HG02970 (cell line): Measurements from ENCODE around the gene SLC5A8.

Experiments
- ATAC-seq: cut with Tn5 transposase; IDR thresholded peaks from one replicate; pipeline ENCODE4 v1.9.1; 2021; ENCODE audit warnings: mild to moderate bottlenecking, moderate library complexity, moderate number of reproducible peaks; ENCODE audit not compliant: unreplicated experiment, low FRiP score

Gene SLC5A8, protein sequence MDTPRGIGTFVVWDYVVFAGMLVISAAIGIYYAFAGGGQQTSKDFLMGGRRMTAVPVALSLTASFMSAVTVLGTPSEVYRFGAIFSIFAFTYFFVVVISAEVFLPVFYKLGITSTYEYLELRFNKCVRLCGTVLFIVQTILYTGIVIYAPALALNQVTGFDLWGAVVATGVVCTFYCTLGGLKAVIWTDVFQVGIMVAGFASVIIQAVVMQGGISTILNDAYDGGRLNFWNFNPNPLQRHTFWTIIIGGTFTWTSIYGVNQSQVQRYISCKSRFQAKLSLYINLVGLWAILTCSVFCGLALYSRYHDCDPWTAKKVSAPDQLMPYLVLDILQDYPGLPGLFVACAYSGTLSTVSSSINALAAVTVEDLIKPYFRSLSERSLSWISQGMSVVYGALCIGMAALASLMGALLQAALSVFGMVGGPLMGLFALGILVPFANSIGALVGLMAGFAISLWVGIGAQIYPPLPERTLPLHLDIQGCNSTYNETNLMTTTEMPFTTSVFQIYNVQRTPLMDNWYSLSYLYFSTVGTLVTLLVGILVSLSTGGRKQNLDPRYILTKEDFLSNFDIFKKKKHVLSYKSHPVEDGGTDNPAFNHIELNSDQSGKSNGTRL

DNA sequence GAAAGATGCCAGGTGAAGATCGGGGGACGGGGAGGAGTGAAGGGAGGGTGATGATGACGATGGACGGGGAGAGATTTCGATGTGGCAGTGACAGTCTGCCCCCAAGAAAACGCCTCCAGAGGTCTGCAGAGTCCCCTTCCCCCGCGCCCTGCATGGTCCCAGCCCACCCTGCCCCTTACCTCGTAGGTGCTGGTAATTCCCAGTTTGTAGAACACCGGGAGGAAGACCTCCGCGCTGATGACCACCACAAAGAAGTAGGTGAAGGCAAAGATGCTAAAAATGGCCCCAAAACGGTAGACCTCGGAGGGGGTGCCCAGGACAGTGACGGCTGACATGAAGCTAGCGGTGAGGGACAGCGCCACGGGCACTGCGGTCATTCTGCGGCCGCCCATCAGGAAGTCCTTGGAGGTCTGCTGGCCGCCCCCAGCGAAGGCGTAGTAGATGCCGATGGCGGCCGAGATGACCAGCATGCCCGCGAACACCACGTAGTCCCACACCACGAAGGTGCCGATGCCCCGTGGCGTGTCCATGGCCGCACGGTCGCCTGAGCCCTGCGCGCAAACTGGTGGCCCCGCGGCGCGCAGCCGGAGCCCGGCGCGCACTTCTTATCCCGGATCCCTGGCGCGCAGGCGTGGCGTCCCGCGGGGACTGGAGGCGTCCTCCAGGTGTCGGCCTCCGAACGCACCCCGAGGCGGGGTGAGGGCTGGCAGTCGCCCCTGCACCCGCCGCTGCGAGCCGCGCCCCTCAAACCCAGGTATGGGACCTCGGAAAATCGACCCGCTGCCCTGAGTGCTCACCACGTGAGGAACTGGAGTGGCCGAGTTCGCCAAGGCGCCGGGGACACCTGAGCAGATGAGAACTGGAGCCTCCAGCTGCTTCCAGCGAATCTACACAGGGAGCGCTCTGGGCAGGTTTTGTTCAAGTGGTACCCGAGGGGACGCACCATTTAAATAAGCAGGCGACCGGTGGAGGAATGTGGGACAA lies at the start of gene SLC5A8:
TSS of gene SLC5A8 (minus strand) at position 920 of the 984 bp plus-strand sequence. CDS start at position 530, 390 bp downstream.
- no peak for ATAC-seq

DNA sequence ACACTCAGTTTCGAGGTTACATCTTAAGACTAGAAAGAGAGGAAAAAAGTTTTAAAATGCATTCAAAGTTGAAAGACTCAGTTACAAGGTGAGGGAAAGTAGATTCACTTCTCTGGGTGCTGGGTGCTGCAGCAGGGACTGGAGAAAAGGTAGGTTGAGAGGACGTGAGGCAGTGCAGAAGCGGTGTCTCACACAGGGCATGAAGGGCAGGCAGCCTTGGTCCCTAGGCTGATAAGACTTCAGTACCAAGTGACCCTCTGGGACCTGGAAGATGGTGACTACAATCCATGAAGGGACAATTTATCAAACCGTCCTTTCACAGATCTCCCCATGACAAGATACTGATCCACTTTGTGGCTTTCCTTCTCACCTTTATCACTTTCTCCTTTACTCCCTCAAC lies 47.3 kb upstream of the SLC5A8 start:
- no peak for ATAC-seq

GRCh38 chr12:101256266-101256665 lies 46.2 kb upstream of the SLC5A8 start:
- no peak for ATAC-seq

DNA sequence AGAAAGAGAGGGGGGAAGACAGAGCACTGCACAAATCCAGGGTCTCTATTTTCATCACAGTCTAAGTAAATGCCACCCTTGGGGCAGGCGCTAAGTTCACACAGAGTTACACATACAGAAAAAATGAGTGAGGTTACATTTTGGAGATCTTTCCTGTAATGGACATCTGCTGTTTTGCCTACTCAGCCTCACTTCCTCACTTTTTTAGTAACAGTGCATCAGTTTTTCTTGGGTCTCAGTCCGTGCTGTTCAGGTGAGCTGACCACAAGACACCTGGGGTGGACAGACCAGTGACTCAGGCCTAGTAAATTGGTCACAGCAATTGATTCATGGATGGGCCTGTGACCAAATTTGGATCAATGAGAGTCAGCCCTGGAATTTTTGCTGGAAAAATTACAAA lies 33.6 kb upstream of the SLC5A8 start:
- no peak for ATAC-seq

- ATAC-seq, result no peak
These were observed 33.0 kb upstream of the SLC5A8 start for GRCh38 chr12:101243074-101243473.

GRCh38 chr12:101238800-101239329 lies 28.8 kb upstream of the SLC5A8 start:
- ATAC-seq, result no peak

DNA sequence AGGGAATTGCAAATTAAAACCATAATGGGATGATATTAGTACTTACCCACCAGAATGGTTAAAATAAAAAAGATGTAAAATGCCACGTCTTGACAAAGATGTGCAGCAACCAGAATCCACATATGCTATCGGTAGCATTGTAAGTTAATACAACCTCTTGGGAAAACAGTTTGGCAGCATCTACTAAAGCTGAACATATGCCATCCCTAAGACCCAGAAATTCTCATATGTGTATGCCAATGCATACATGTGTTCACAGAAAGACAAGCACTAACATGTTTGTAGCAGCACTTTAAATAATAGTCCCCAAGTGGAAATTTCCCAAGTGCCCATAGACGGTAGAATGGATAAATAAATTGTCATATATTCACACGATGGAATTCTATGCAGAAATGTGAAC lies 28.3 kb upstream of the SLC5A8 start:
- no peak for ATAC-seq

GRCh38 chr12:101235686-101236085 lies 25.6 kb upstream of the SLC5A8 start:
- no peak for ATAC-seq

DNA sequence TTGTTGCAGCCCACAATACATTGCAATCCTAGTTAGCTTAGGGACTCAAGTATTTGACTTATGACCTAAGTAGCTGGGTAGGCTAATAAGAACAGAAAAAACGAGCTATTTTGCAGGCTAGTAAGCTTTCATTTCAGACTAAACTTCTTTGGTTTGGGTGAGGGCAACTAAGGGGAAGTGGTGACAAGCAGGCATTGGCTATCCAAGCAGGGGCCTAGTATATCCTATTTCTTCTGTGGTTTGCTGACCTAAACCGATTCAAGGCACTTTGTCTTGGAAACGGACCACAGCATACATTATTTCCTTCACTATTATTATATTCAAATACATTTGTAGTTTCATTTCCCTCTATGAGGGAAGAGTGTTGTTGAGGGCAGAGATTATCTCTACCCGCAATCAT lies 21.6 kb upstream of the SLC5A8 start:
- ATAC-seq, result no peak

GRCh38 chr12:101230547-101230946 lies 20.5 kb upstream of the SLC5A8 start:
- ATAC-seq, result no peak

GRCh38 chr12:101229841-101230241 lies 19.8 kb upstream of the SLC5A8 start:
- no peak for ATAC-seq

GRCh38 chr12:101221301-101221700 lies 11.3 kb upstream of the SLC5A8 start:
- no peak for ATAC-seq

DNA sequence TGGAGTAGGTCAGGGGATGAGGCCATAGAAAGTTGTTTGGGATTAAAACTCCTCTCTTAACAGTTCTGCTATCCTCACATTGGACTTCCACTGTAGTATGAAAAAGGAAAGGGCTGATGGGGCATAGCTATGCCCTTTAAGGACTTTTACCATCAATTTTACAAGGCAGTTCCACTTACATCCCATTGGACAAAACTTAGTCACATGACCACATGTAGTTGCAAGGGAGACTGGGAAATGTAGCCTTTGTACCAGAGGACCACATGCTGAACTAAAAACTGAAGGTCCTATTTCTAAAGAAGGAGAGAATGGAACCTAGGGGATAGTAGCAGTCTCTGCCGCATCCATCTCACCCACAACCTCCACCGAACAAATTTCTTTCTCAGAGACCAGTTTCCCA lies 6.8 kb upstream of the SLC5A8 start:
- no peak for ATAC-seq

DNA sequence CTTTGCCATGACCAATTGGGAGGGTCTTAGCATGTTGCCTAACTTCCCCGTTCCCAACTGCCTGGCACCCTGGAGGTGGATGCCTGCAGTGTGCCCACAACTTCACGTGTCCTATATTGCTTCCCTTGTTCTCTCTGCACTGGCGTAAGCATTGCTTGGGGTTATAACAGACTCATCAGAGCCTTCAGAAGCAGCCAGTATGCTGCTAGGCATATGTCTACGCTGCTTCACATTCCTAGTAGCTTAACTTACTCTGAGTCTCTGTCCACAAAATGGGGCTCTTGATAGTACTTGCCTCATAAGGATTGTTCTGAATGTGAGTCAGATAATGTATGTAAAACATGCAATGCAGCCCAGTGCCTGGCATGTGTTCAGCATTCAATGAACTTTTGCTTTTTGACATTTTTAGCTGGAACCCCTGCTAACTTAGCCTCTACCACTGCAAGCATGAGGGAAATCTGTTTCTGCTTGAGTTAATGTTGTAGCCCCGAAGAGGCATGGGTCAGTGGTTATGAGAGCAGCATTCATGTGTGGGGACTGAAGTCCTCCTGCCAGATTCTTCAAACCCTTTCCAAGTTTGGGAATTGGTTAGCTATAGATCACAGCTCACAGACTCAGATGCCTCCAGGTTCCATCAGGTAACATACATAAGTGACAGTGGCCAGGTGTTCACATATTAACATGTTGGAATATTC lies 2.8 kb downstream of the SLC5A8 start:
- no peak for ATAC-seq

DNA sequence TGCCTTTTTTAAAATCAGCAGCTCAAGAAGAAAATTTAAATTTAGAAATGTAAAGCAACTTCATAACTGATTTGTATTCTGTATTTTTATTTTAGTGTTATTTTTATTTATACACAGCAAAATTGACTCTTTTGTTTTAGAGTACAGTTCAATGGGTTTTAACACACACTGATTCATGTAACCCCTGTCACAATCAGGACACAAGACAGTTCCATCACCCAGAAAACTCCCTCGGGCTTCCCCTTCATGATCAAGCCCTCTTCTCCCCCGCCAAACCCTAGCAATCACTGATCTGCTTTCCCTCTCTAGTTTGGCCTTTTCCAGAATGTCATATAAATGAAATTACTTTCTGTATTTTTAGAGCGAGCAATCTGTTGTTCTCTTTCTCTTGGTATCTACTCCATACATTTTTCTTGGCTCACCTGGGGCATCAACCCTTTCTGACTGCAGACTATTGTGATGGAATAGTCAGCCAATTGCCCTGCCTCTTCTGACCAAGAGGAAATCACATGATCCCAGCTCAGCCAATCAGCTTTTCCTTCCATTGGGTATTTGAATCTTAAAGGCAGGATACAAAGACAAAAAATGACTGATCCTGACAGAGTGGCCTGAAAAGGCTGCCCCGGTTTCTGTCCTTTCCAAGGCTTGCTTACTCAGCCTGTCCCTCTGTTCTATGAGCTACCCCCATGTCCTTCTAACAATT lies 5.3 kb downstream of the SLC5A8 start:
- ATAC-seq, result no peak

DNA sequence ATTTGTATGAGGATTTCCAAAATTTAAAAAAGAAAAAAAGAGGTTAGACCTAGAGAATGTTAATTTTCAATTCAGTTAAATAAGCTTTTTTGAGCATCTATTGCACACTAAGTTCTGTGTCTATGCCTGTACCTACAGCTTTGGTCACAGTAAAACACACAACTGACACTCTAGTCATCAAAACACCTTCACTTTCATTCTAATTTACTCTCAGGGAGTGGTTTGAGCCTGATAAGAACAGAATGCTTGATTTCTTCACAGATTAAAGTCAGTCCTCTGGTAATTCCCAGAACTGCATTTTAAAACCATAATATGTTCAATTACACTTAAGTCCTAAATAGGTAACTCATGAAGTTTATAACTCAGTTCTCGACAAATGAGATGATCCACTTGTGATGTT lies 9.2 kb downstream of the SLC5A8 start:
- no peak for ATAC-seq

- ATAC-seq, result no peak
These were observed 9.9 kb downstream of the SLC5A8 start for GRCh38 chr12:101200145-101200544.

DNA sequence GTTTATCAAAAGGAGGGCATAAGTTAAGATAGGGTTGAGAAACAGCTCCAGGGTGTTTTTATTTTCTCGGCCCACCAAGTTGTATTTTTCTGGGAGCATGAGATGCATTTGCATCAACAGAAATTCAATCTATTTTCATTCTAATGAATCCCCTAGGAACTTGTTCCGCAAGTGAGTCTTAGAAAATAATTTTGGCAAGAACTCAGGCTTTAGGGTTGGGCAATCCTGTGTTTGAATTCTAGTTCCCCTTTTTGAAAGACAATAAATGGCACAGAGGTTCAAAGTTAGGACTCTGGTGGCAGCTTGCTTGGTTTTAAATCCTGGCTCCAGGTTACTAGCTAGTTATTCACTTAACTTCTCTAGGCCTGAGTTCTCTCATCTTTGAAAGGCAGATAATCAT lies 23.7 kb downstream of the SLC5A8 start:
- no peak for ATAC-seq

- no peak for ATAC-seq
These were observed 28.3 kb downstream of the SLC5A8 start for GRCh38 chr12:101181776-101182175.
